K562 (cell line): ENCODE data around the gene SGMS1. TPM values are rescaled to one million over a fixed set of nuclear protein-coding genes. Genes with fewer than 3 reads are reported as not detected.

ENCODE experiments used
- ATAC-seq: fragments of 200-7000 bp; cut with Tn5 transposase; 3 replicates; pipeline ENCODE4 v1.9.1; 2020; ENCODE audit warnings: moderate library complexity
- BruUV-seq: library from RNA; stranded (reverse); fragments of 400-500 nt; replicated peaks from 2 replicates; lab custom pipeline; 2021; lab: Mats Ljungman, UMichigan
- CTCF ChIA-PET: fragments of 300-600 bp; formaldehyde crosslinking; extraction: SDS; loops from one replicate; lab custom pipeline; 2021; ENCODE audit warnings: low intra/inter-chr PET ratio; lab: Yijun Ruan, JAX
- POLR2A ChIA-PET: fragments of 300-600, 350-650 bp; sonication (Branson Sonifier 250); formaldehyde crosslinking; extraction: SDS; loops from one replicate; lab custom pipeline; 2021; ENCODE audit warnings: antibody characterized with exemption, inconsistent platforms; lab: Yijun Ruan, JAX
- DNase-seq, 4 experiments: peaks; one replicate each; pipeline versions ENCODE4 v3.0.0 to v3.0.0-alpha.2; 2011 to 2018; ENCODE audit warnings: low spot score in 3 of 4, mixed read lengths in 3 of 4; ENCODE audit errors: extremely low read depth in 1 of 4
- FAIRE-seq: peaks from 2 replicates; lab custom pipeline; 2011; peaks lifted over from hg19 to GRCh38; lab: Jason Lieb, UNC
- H2AFZ ChIP-seq: 2 replicates; pipeline ENCODE4 v1.6.0; 2011; ENCODE audit warnings: low read depth, low read length, control low read depth, inconsistent platforms
- H3K27ac ChIP-seq: fragments of 200-600 bp; 3 replicates; pipeline ENCODE4 v1.8.0; 2011; ENCODE audit warnings: low read depth, mild to moderate bottlenecking, control low read depth, inconsistent platforms, low read length, moderate library complexity, mixed read lengths; ENCODE audit errors: extremely low read depth
- H3K27me3 ChIP-seq, 2 experiments: fragments of 300-600 bp in 1 of 2; 2 replicates in 1 of 2; 3 replicates in 1 of 2; pipeline versions ENCODE4 v1.6.0 to v1.8.0; 2011; ENCODE audit warnings: inconsistent platforms in 2 of 2, low read length in 2 of 2, mild to moderate bottlenecking in 1 of 2, mixed read lengths in 1 of 2, moderate library complexity in 1 of 2; ENCODE audit not compliant: control insufficient read depth in 2 of 2, insufficient read depth in 2 of 2
- H3K36me3 ChIP-seq: fragments of 300-600 bp; 3 replicates; pipeline ENCODE4 v1.8.0; 2011; ENCODE audit warnings: mild to moderate bottlenecking, low read length, inconsistent platforms; ENCODE audit not compliant: control insufficient read depth, insufficient read depth
- H3K4me1 ChIP-seq, 2 experiments: fragments of 200-600 bp in 1 of 2; replicated peaks in 1 of 2; 2 replicates in 1 of 2; 3 replicates in 1 of 2; pipeline versions ENCODE4 v1.5.1 to v1.8.0; 2011; ENCODE audit warnings: inconsistent platforms in 2 of 2, low read length in 2 of 2, mild to moderate bottlenecking in 1 of 2, mixed read lengths in 1 of 2, moderate library complexity in 1 of 2; ENCODE audit not compliant: control insufficient read depth in 2 of 2, insufficient read depth in 2 of 2
- H3K4me2 ChIP-seq: 2 replicates; pipeline ENCODE4 v1.6.1; 2011; ENCODE audit warnings: low read length, control low read depth, inconsistent platforms, mixed read lengths; ENCODE audit not compliant: insufficient read depth
- H3K4me3 ChIP-seq: fragments of 200-600 bp; sonication (generic), shearing (Covaris generic); 2 replicates; pipeline ENCODE4 v1.5.1; 2016; ENCODE audit warnings: control low read depth, inconsistent platforms
- H3K79me2 ChIP-seq: fragments of 200-600 bp; 3 replicates; pipeline ENCODE4 v1.8.0; 2011; ENCODE audit warnings: low read length, inconsistent platforms; ENCODE audit not compliant: control insufficient read depth, insufficient read depth
- H3K9ac ChIP-seq, 2 experiments: 2 replicates each; pipeline versions ENCODE4 v1.6.0 to v1.6.1; 2011; ENCODE audit warnings: low read depth in 2 of 2, low read length in 2 of 2, control low read depth in 1 of 2, inconsistent platforms in 1 of 2, mild to moderate bottlenecking in 1 of 2, mixed read lengths in 1 of 2; ENCODE audit not compliant: insufficient read depth in 1 of 2
- H3K9me1 ChIP-seq: one replicate; pipeline ENCODE4 v1.6.0; 2011; ENCODE audit warnings: inconsistent platforms, mild to moderate bottlenecking, low read length, moderate library complexity; ENCODE audit not compliant: control insufficient read depth, insufficient read depth
- H3K9me3 ChIP-seq: replicated peaks from 2 replicates; pipeline ENCODE4 v1.5.1; 2011; ENCODE audit warnings: low read depth, low read length, inconsistent platforms; ENCODE audit not compliant: control insufficient read depth, insufficient read depth
- H4K20me1 ChIP-seq: replicated peaks from 2 replicates; pipeline ENCODE4 v1.6.1; 2011; ENCODE audit warnings: low read length, inconsistent platforms, mixed read lengths; ENCODE audit not compliant: control insufficient read depth, insufficient read depth
- AFF1 ChIP-seq, 2 experiments: fragments of 450-650 bp; IDR thresholded peaks; 2 replicates each; pipeline ENCODE4 v1.6.1; 2018; ENCODE audit warnings: mild to moderate bottlenecking in 2 of 2, low read depth in 1 of 2; ENCODE audit not compliant: partially characterized antibody in 2 of 2
- CHD4 ChIP-seq: fragments of 200-600 bp; sonication (generic); IDR thresholded peaks from 3 replicates; pipeline ENCODE4 v1.6.1; 2012; ENCODE audit warnings: low read depth, mild to moderate bottlenecking, mixed read lengths, low read length, inconsistent platforms; ENCODE audit not compliant: insufficient read depth, insufficient replicate concordance, poor library complexity, severe bottlenecking
- PBX2 ChIP-seq, 2 experiments: IDR thresholded peaks in 1 of 2; conservative IDR thresholded peaks in 1 of 2; 2 replicates each; pipeline ENCODE4 v1.6.1; 2016; ENCODE audit warnings: low read depth in 2 of 2, mild to moderate bottlenecking in 1 of 2, missing compliant biosample characterization in 1 of 2, missing genetic modification characterization in 1 of 2, moderate library complexity in 1 of 2
- POLR2B ChIP-seq: fragments of 450-650 bp; IDR thresholded peaks from 2 replicates; pipeline ENCODE4 v1.6.1; 2018; ENCODE audit warnings: low read depth; ENCODE audit not compliant: partially characterized antibody
- PPARD ChIP-seq: fragments of 250-450 bp; sonication (Bioruptor Pico); IDR thresholded peaks from 2 replicates; pipeline ENCODE4 v1.8.0; 2022; ENCODE audit warnings: inconsistent platforms, mild to moderate bottlenecking, moderate library complexity
- RBM22 ChIP-seq: fragments of 200-400 bp; formaldehyde crosslinking; IDR thresholded peaks from 2 replicates; pipeline ENCODE4 v1.6.1; 2018; ENCODE audit warnings: low read length, low read depth; ENCODE audit not compliant: poor library complexity, severe bottlenecking
- SMARCE1 ChIP-seq: fragments of 450-650 bp; IDR thresholded peaks from 2 replicates; pipeline ENCODE4 v1.7.1; 2016; ENCODE audit warnings: mild to moderate bottlenecking
- TEAD2 ChIP-seq: fragments of 450-650 bp; IDR thresholded peaks from 2 replicates; pipeline ENCODE4 v1.6.1; 2016; ENCODE audit warnings: missing genetic modification characterization, control low read depth, missing compliant biosample characterization
- ZNF253 ChIP-seq: fragments of 250-450 bp; sonication (Bioruptor Pico); conservative IDR thresholded peaks from 2 replicates; pipeline ENCODE4 v1.6.1; 2021; ENCODE audit warnings: mild to moderate bottlenecking
- ZNF408 ChIP-seq: fragments of 250-450 bp; sonication (Bioruptor Pico); IDR thresholded peaks from 2 replicates; pipeline ENCODE4 v1.4.0; 2020; ENCODE audit warnings: low read depth, mild to moderate bottlenecking, moderate library complexity
- ZNF780A ChIP-seq: fragments of 250-450 bp; sonication (Bioruptor Pico); IDR thresholded peaks from 2 replicates; pipeline ENCODE4 v1.5.0; 2021; ENCODE audit warnings: mild to moderate bottlenecking
- WGBS: fragments of 100-300 bp; shearing (Covaris generic); methylation state at CpG from one replicate; pipeline ENCODE4 v1.1.6; 2016; ENCODE audit warnings: low coverage, mixed read lengths; ENCODE audit not compliant: insufficient coverage; ENCODE audit errors: missing lambda C conversion rate; 5-methylcytosine and 5-hydroxymethylcytosine counted together
- in situ Hi-C: fragments of 300-500 bp; cut with MboI; formaldehyde crosslinking; loops from 4 replicates; pipeline ENCODE4 v1.15.0; 2018; ENCODE audit warnings: inconsistent platforms, mixed read lengths
- intact Hi-C: fragments of 100-400 bp; cut with micrococcal nuclease; formaldehyde crosslinking; loops from 2 replicates; pipeline ENCODE4 v1.14.2; 2022
- polyA plus RNA-seq, 8 experiments: library from polyadenylated mRNA; depleted of rRNA in 4 of 8; stranded (reverse) in 5 of 8; unstranded in 3 of 8; fragments of >200 nt; fragmentation: Nextera tagmentation in 2 of 8; fragmentation: Illumina TruSeq in 1 of 8; extraction: Ambion mirVana in 2 of 8; extraction: Trizol in 1 of 8; gene quantifications; 2 replicates each; pipeline versions ENCODE4 v1.2.1 to v1.2.3, GENCODE V29; 2011 to 2014; ENCODE audit warnings: inconsistent platforms in 1 of 8, missing spikeins in 1 of 8
- total RNA-seq, 7 experiments: library from RNA; depleted of rRNA in 6 of 7; stranded (reverse); fragments of >200 nt in 6 of 7; fragmentation: Illumina TruSeq in 2 of 7; extraction: Trizol in 2 of 7; gene quantifications; 2 replicates each; pipeline versions ENCODE4 v1.2.1 to v1.2.3, GENCODE V29; 2011 to 2021; ENCODE audit warnings: low replicate concordance in 1 of 7
- TF ChIP-seq, protein P1 (sequence below): fragments of 450-650 bp; IDR thresholded peaks from 2 replicates; pipeline ENCODE4 v1.6.1; 2016

The SGMS1 gene
- total and polyA plus RNA-seq, 9 of the 15 experiments (the other 6 are each of a cell fraction or from before 2014, with no cell fraction given), result 22.6 to 232 (median 82.2) TPM

DNA sequence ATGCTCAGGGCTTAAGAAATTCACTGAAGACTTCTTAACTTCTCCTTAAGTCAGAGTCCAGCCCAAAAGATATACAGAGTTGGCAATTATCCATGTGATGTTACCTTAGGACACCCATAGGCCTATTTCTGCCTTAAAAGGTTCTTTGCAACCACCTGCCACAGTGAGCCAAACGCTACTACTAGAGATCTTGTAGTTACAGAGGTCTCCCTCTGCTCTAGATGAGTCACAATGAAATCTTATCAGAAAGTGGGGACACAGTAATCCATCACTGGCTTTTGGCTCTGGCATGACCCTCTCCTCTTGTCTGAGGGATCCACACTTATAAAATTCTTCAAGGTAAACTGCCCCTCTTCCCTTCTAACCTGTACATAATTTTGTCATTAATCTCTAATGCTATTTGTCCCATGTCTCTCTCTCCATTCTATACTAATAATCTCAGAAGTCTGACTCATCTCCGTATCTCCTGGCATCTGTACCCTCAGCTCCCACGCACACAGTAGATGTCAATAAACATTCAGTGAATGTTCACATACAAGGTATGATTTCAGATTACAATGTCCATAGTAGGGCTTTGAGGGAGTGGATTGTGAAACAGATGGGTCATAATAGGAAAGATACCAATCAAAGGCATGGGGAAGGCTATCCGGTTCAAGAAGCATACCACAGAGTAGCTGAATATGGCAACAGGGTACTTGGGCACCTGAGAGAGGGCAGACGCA lies 112.1 kb downstream of the SGMS1 start:
- CTCF ChIA-PET, result no interaction called here
- no peak for TF ChIP-seq POLR2B
- peak; percentile 97 for TF ChIP-seq SMARCE1
- TF ChIP-seq RBM22, result no peak
- TF ChIP-seq ZNF253 (CRISPR knock-in tag), result no peak
- no peak for TF ChIP-seq PPARD (CRISPR knock-in tag)
- peak; percentile 52 for TF ChIP-seq PBX2 (CRISPR knock-in tag; IDR thresholded peaks at IDR 0.05; ENCODE audit: low read depth)
- peak; percentile 81 for TF ChIP-seq PBX2 (tag; conservative IDR thresholded peaks at IDR 0.05; ENCODE audit: low read depth)
- TF ChIP-seq, protein P1, sequence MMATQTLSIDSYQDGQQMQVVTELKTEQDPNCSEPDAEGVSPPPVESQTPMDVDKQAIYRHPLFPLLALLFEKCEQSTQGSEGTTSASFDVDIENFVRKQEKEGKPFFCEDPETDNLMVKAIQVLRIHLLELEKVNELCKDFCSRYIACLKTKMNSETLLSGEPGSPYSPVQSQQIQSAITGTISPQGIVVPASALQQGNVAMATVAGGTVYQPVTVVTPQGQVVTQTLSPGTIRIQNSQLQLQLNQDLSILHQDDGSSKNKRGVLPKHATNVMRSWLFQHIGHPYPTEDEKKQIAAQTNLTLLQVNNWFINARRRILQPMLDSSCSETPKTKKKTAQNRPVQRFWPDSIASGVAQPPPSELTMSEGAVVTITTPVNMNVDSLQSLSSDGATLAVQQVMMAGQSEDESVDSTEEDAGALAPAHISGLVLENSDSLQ, result peak; percentile 62
- TF ChIP-seq TEAD2 (tag), result no peak
- no peak for TF ChIP-seq ZNF408
- no peak for TF ChIP-seq ZNF780A
- TF ChIP-seq CHD4, result no peak
- no peak for TF ChIP-seq AFF1 (IDR thresholded peaks at IDR 0.05; ENCODE audit: low read depth in 1 of 2, partially characterized antibody in 2 of 2)

More for the DNA sequence above, 112.1 kb downstream of the SGMS1 start:
- no peaks in the 10 kb centered on the region for H3K9me3 ChIP-seq
- FAIRE-seq (peak; percentile 75), ATAC-seq (peak; percentile 58), DNase-seq (peak in 3 of 4 experiments; percentile 40 to 54 (median 40))
- intact Hi-C loops (no loop called here), in situ Hi-C loops (no loop called here)
- 2% methylated on average over 5 of the region's 5 CpGs for WGBS
- no peak overlapping the region for H3K9ac ChIP-seq
- BruUV-seq, result no TSS peak
- POLR2A ChIA-PET, result interaction anchor here (0.6 to 2.1 kb wide), 3 partner anchors 8 to 668 kb away, joined by 4 to 8 read pairs (median 5); no protein-coding TSS in a partner anchor
- no peak overlapping the region for H3K27ac ChIP-seq
- no peaks in the 10 kb centered on the region; the same call in 2 of the 3 replicates for H3K36me3 ChIP-seq
- H3K4me2 ChIP-seq, result peak overlapping the region; percentile 6; the same call in 1 of the 2 replicates
- no peaks in the 10 kb centered on the region for H3K27me3 ChIP-seq
- peaks cover 2% of the 10 kb centered on the region for H3K9me1 ChIP-seq
- no peak overlapping the region for H2AFZ ChIP-seq
- peaks cover 22% of the 10 kb centered on the region for H3K79me2 ChIP-seq
- H3K4me1 ChIP-seq, result peaks cover 8 to 19% of the 10 kb centered on the region in 2 experiments; a peak in 3 of 5 replicates
- no peak overlapping the region for H3K4me3 ChIP-seq
- peaks cover 26% of the 10 kb centered on the region; the same call in 1 of the 2 replicates for H4K20me1 ChIP-seq
